ENCODE measurements around the gene SLC4A9.
A peak's percentile ranks its signal among the peaks of the same experiment; 100 is the strongest.

Gene SLC4A9

GRCh38 chr5:140391312-140391711 is 31.3 kb downstream of the SLC4A9 start:
- H2BK15ac ChIP-seq (ENCODE audit: low read depth, poor library complexity, severe bottlenecking): no peak overlapping the region
- no peak overlapping the region for H2AFZ ChIP-seq (ENCODE audit: low read depth, low read length)
- no peak overlapping the region for H3K27ac ChIP-seq (ENCODE audit: low read length, poor library complexity, severe bottlenecking)
- H3K4me1 ChIP-seq (ENCODE audit: control insufficient read depth, insufficient read depth, low read depth, low read length): no peaks in the 10 kb centered on the region
- no peaks in the 10 kb centered on the region for H3K79me1 ChIP-seq (replicated peaks; ENCODE audit: low read length, poor library complexity, severe bottlenecking)
- no peak overlapping the region for H2AK5ac ChIP-seq (ENCODE audit: low read length, severe bottlenecking)
- no peak overlapping the region for H3K4me2 ChIP-seq (ENCODE audit: low read length, poor library complexity, severe bottlenecking)
- no peaks in the 10 kb centered on the region for H3K36me3 ChIP-seq (ENCODE audit: control insufficient read depth in 1 of 2, insufficient read depth in 2 of 2, low read depth in 1 of 2, low read length in 2 of 2)
- no peak for DNase-seq
- H4K91ac ChIP-seq (ENCODE audit: low read length): no peak overlapping the region
- H3K27me3 ChIP-seq (ENCODE audit: control insufficient read depth in 1 of 2, insufficient read depth in 1 of 2, low read length in 2 of 2): no peaks in the 10 kb centered on the region
- H3K4ac ChIP-seq (ENCODE audit: low read depth in 1 of 2, low read length in 2 of 2): no peak overlapping the region
- no peak overlapping the region for H3K18ac ChIP-seq (ENCODE audit: low read depth in 1 of 2, low read length in 2 of 2)
- H2BK5ac ChIP-seq (ENCODE audit: low read depth, low read length, poor library complexity, severe bottlenecking): no peak overlapping the region
- no peak overlapping the region for H3K23ac ChIP-seq (ENCODE audit: low read length in 2 of 2)
- H2BK120ac ChIP-seq (ENCODE audit: low read depth, low read length): no peak overlapping the region
- 100% methylated on average over 1 of the region's 1 CpG for WGBS
- no peak overlapping the region for H3K4me3 ChIP-seq (ENCODE audit: insufficient read depth in 1 of 2, low read depth in 1 of 2, low read length in 2 of 2)
- no peak overlapping the region for H2BK12ac ChIP-seq (ENCODE audit: low read length in 2 of 2)
- H3K9me3 ChIP-seq (ENCODE audit: control insufficient read depth, low read length): no peaks in the 10 kb centered on the region
- H3K14ac ChIP-seq (ENCODE audit: low read length in 2 of 2): no peak overlapping the region
- no peak overlapping the region for H3K9ac ChIP-seq (ENCODE audit: low read length)
- H4K8ac ChIP-seq (ENCODE audit: low read length): no peak overlapping the region

GRCh38 chr5:140391732-140392131 is 31.7 kb downstream of the SLC4A9 start:
- Histone ChIP-seq H2BK120ac (ENCODE audit: low read depth, low read length) (no peak overlapping the region), H3K23ac (ENCODE audit: low read length in 2 of 2) (no peak overlapping the region), H3K27ac (ENCODE audit: low read length, poor library complexity, severe bottlenecking) (no peak overlapping the region), H2AK5ac (ENCODE audit: low read length, severe bottlenecking) (no peak overlapping the region), H3K27me3 (ENCODE audit: control insufficient read depth in 1 of 2, insufficient read depth in 1 of 2, low read length in 2 of 2) (no peaks in the 10 kb centered on the region), H3K79me1 (replicated peaks; ENCODE audit: low read length, poor library complexity, severe bottlenecking) (no peaks in the 10 kb centered on the region), H2BK15ac (ENCODE audit: low read depth, poor library complexity, severe bottlenecking) (no peak overlapping the region), H3K9me3 (ENCODE audit: control insufficient read depth, low read length) (no peaks in the 10 kb centered on the region), H2AFZ (ENCODE audit: low read depth, low read length) (no peak overlapping the region), H3K4me2 (ENCODE audit: low read length, poor library complexity, severe bottlenecking) (no peak overlapping the region), H3K14ac (ENCODE audit: low read length in 2 of 2) (no peak overlapping the region), H3K4ac (ENCODE audit: low read depth in 1 of 2, low read length in 2 of 2) (no peak overlapping the region), H3K36me3 (ENCODE audit: control insufficient read depth in 1 of 2, insufficient read depth in 2 of 2, low read depth in 1 of 2, low read length in 2 of 2) (no peaks in the 10 kb centered on the region), H3K4me1 (ENCODE audit: control insufficient read depth, insufficient read depth, low read depth, low read length) (no peaks in the 10 kb centered on the region), H3K9ac (ENCODE audit: low read length) (no peak overlapping the region), H4K8ac (ENCODE audit: low read length) (no peak overlapping the region), H4K91ac (ENCODE audit: low read length) (no peak overlapping the region), H3K4me3 (ENCODE audit: insufficient read depth in 1 of 2, low read depth in 1 of 2, low read length in 2 of 2) (no peak overlapping the region), H2BK5ac (ENCODE audit: low read depth, low read length, poor library complexity, severe bottlenecking) (no peak overlapping the region), H2BK12ac (ENCODE audit: low read length in 2 of 2) (no peak overlapping the region), H3K18ac (ENCODE audit: low read depth in 1 of 2, low read length in 2 of 2) (no peak overlapping the region)
- WGBS: 100% methylated on average over 1 of the region's 1 CpG
- no peak for DNase-seq

DNA sequence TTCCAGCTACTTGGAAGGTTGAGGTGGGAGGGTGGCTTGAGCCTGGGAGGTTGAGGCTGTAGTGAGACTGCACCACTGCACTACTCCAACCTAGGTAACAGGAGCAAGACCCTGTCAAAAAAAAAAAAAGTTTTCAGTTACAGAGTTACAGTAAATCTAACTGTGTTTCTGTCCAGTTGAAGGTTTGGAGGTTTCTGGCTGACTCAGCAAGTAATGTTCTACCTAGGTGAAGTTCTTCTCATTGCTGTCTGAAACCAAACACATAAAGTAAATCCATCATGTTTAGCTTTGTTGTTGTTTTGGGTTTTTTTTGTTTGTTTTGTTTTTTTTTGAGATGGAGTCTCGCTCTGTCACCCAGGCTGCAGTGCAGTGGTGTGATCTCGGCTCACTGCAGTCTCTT is 33.7 kb downstream of the SLC4A9 start:
- Histone ChIP-seq H3K27me3 (ENCODE audit: control insufficient read depth in 1 of 2, insufficient read depth in 1 of 2, low read length in 2 of 2) (no peaks in the 10 kb centered on the region), H4K91ac (ENCODE audit: low read length) (no peak overlapping the region), H2BK120ac (ENCODE audit: low read depth, low read length) (no peak overlapping the region), H3K9me3 (ENCODE audit: control insufficient read depth, low read length) (no peaks in the 10 kb centered on the region), H2AK5ac (ENCODE audit: low read length, severe bottlenecking) (no peak overlapping the region), H3K4me1 (ENCODE audit: control insufficient read depth, insufficient read depth, low read depth, low read length) (no peaks in the 10 kb centered on the region), H2BK12ac (ENCODE audit: low read length in 2 of 2) (no peak overlapping the region), H2BK5ac (ENCODE audit: low read depth, low read length, poor library complexity, severe bottlenecking) (no peak overlapping the region), H3K14ac (ENCODE audit: low read length in 2 of 2) (no peak overlapping the region), H2AFZ (ENCODE audit: low read depth, low read length) (no peak overlapping the region), H3K9ac (ENCODE audit: low read length) (no peak overlapping the region), H2BK15ac (ENCODE audit: low read depth, poor library complexity, severe bottlenecking) (no peak overlapping the region), H4K8ac (ENCODE audit: low read length) (no peak overlapping the region), H3K36me3 (ENCODE audit: control insufficient read depth in 1 of 2, insufficient read depth in 2 of 2, low read depth in 1 of 2, low read length in 2 of 2) (no peaks in the 10 kb centered on the region), H3K4me2 (ENCODE audit: low read length, poor library complexity, severe bottlenecking) (no peak overlapping the region), H3K27ac (ENCODE audit: low read length, poor library complexity, severe bottlenecking) (no peak overlapping the region), H3K79me1 (replicated peaks; ENCODE audit: low read length, poor library complexity, severe bottlenecking) (no peaks in the 10 kb centered on the region), H3K18ac (ENCODE audit: low read depth in 1 of 2, low read length in 2 of 2) (no peak overlapping the region), H3K23ac (ENCODE audit: low read length in 2 of 2) (no peak overlapping the region), H3K4me3 (ENCODE audit: insufficient read depth in 1 of 2, low read depth in 1 of 2, low read length in 2 of 2) (no peak overlapping the region), H3K4ac (ENCODE audit: low read depth in 1 of 2, low read length in 2 of 2) (no peak overlapping the region)
- WGBS: no CpG with 5 or more reads among the region's 2 CpGs
- no peak for DNase-seq

DNA sequence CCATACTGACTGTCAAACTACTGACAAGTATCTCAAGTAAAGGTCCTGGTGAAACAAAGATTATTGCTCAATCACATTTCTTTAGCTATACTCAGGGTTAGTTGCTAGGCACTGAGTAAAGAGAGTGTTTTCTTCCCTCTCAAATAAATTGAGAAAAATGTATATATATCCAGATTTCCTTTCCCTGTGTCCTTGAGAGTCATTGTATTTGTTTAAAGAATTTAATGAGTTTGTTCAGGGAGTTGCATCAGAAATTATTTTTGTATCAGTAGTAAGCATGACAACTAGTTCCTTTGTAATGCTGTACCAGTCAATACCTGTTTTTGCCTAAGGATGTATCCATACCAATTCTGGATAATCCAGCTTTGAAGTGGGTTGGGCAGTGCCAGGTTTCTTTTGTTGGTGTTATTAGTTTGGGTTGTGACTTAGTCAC is 38.4 kb downstream of the SLC4A9 start:
- peak overlapping the region; percentile 5 for H3K9ac ChIP-seq (ENCODE audit: low read length)

More for the DNA sequence above, 38.4 kb downstream of the SLC4A9 start:
- H3K23ac ChIP-seq (ENCODE audit: low read length in 2 of 2): no peak overlapping the region
- H3K4me3 ChIP-seq (ENCODE audit: insufficient read depth in 1 of 2, low read depth in 1 of 2, low read length in 2 of 2): no peak overlapping the region
- H3K4me1 ChIP-seq (ENCODE audit: control insufficient read depth, insufficient read depth, low read depth, low read length): peaks cover 5% of the 10 kb centered on the region
- no peak overlapping the region for H2BK120ac ChIP-seq (ENCODE audit: low read depth, low read length)
- no peak overlapping the region for H3K4me2 ChIP-seq (ENCODE audit: low read length, poor library complexity, severe bottlenecking)
- H3K14ac ChIP-seq (ENCODE audit: low read length in 2 of 2): no peak overlapping the region
- no peak overlapping the region for H4K91ac ChIP-seq (ENCODE audit: low read length)
- no peak overlapping the region for H2BK15ac ChIP-seq (ENCODE audit: low read depth, poor library complexity, severe bottlenecking)
- no peak overlapping the region for H2BK12ac ChIP-seq (ENCODE audit: low read length in 2 of 2)
- H2AK5ac ChIP-seq (ENCODE audit: low read length, severe bottlenecking): no peak overlapping the region
- no peak overlapping the region for H3K4ac ChIP-seq (ENCODE audit: low read depth in 1 of 2, low read length in 2 of 2)
- H4K8ac ChIP-seq (ENCODE audit: low read length): no peak overlapping the region
- no peak overlapping the region for H3K27ac ChIP-seq (ENCODE audit: low read length, poor library complexity, severe bottlenecking)
- DNase-seq: peak; percentile 26
- no peak overlapping the region for H3K18ac ChIP-seq (ENCODE audit: low read depth in 1 of 2, low read length in 2 of 2)
- H3K27me3 ChIP-seq (ENCODE audit: control insufficient read depth in 1 of 2, insufficient read depth in 1 of 2, low read length in 2 of 2): no peaks in the 10 kb centered on the region
- no peak overlapping the region for H2AFZ ChIP-seq (ENCODE audit: low read depth, low read length)
- no peak overlapping the region for H2BK5ac ChIP-seq (ENCODE audit: low read depth, low read length, poor library complexity, severe bottlenecking)
- H3K36me3 ChIP-seq (ENCODE audit: control insufficient read depth in 1 of 2, insufficient read depth in 2 of 2, low read depth in 1 of 2, low read length in 2 of 2): no peaks in the 10 kb centered on the region
- H3K9me3 ChIP-seq (ENCODE audit: control insufficient read depth, low read length): no peaks in the 10 kb centered on the region
- H3K79me1 ChIP-seq (replicated peaks; ENCODE audit: low read length, poor library complexity, severe bottlenecking): no peaks in the 10 kb centered on the region

Measured in mesenchymal stem cell (in vitro differentiated cells and primary cell).